Loucy (cell line): ENCODE data around the gene ITGA2.

ENCODE experiments used
- H2AFZ ChIP-seq: fragments of 200-600 bp; sonication (generic); 2 replicates; pipeline ENCODE4 v1.6.0; 2016; ENCODE audit warnings: antibody characterized with exemption, mild to moderate bottlenecking, low read length, moderate library complexity
- H3F3A ChIP-seq: fragments of 200-600 bp; 2 replicates; pipeline ENCODE4 v1.6.0; 2016; ENCODE audit warnings: antibody characterized with exemption, low read depth, mild to moderate bottlenecking
- H3K27me3 ChIP-seq: fragments of 200-600 bp; sonication (generic); 2 replicates; pipeline ENCODE4 v1.6.1; 2014; ENCODE audit warnings: low read length, mild to moderate bottlenecking; ENCODE audit not compliant: insufficient read depth, poor library complexity, severe bottlenecking
- H3K36me3 ChIP-seq: fragments of 200-600 bp; sonication (generic); 2 replicates; pipeline ENCODE4 v1.6.1; 2016; ENCODE audit warnings: low read length; ENCODE audit not compliant: insufficient read depth
- H3K4me1 ChIP-seq: fragments of 200-600 bp; sonication (generic); 2 replicates; pipeline ENCODE4 v1.5.1; 2014; ENCODE audit warnings: low read length, mild to moderate bottlenecking; ENCODE audit not compliant: insufficient read depth, poor library complexity, severe bottlenecking
- H3K4me2 ChIP-seq: fragments of 200-600 bp; sonication (generic); 2 replicates; pipeline ENCODE4 v1.6.0; 2014; ENCODE audit warnings: antibody characterized with exemption, low read length, low read depth, mild to moderate bottlenecking; ENCODE audit not compliant: poor library complexity, severe bottlenecking
- H3K4me3 ChIP-seq: fragments of 200-600 bp; sonication (generic); 2 replicates; pipeline ENCODE4 v1.5.1; 2014; ENCODE audit warnings: low read length, mild to moderate bottlenecking, mixed read lengths; ENCODE audit not compliant: poor library complexity, severe bottlenecking
- H3K79me2 ChIP-seq: fragments of 200-600 bp; sonication (generic); 2 replicates; pipeline ENCODE4 v1.6.1; 2014; ENCODE audit warnings: low read length; ENCODE audit not compliant: insufficient read depth
- H3K9ac ChIP-seq: fragments of 200-600 bp; sonication (generic); 2 replicates; pipeline ENCODE4 v1.6.0; 2014; ENCODE audit warnings: mild to moderate bottlenecking, low read depth, low read length, moderate library complexity; ENCODE audit not compliant: poor library complexity, severe bottlenecking
- H3K9me2 ChIP-seq: fragments of 200-600 bp; sonication (generic); replicated peaks from 2 replicates; pipeline ENCODE4 v1.6.1; 2016; ENCODE audit warnings: low read depth, low read length, mixed read lengths
- H3K9me3 ChIP-seq: fragments of 200-600 bp; sonication (generic); 2 replicates; pipeline ENCODE4 v1.6.1; 2014; ENCODE audit warnings: mild to moderate bottlenecking, antibody characterized with exemption, low read length, low read depth; ENCODE audit not compliant: insufficient read depth
- H4K20me1 ChIP-seq: fragments of 200-600 bp; sonication (generic); 2 replicates; pipeline ENCODE4 v1.6.0; 2014; ENCODE audit warnings: antibody characterized with exemption, low read length, mild to moderate bottlenecking; ENCODE audit not compliant: insufficient read depth, poor library complexity, severe bottlenecking
- EZH2phosphoT487 ChIP-seq: fragments of 200-600 bp; IDR thresholded peaks from 2 replicates; pipeline ENCODE4 v1.6.1; 2018; ENCODE audit warnings: antibody characterized with exemption, mild to moderate bottlenecking, moderate library complexity, borderline replicate concordance
- TF ChIP-seq, protein P1 (sequence below): fragments of 200-600 bp; sonication (generic); conservative IDR thresholded peaks from 2 replicates; pipeline ENCODE4 v1.5.1; 2014; ENCODE audit warnings: mild to moderate bottlenecking, antibody characterized with exemption, low read length

The ITGA2 gene

DNA sequence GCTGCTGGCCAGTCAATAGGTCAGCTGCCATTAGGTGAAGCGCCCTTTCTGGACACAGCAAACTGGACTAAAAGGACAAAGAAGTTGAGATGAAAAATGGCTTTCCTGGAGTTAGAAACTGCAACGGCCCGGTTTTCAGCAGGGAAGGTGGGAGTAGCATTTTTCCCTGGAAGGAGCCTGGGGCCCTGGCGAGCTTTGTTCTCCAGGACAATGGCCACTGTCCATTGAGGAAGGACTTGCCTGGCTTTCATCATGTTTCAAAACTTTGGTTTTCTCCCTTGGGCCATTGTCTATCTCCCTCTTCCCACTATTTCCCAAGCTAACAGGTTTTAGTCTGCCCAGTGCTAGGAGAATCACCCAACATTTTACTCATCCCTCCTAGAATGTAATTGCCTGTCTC lies 64.2 kb downstream of the ITGA2 start:
- Histone ChIP-seq H3K9me3 (no peaks in the 10 kb centered on the region), H3K9ac (no peak overlapping the region), H3K79me2 (no peaks in the 10 kb centered on the region), H3K27me3 (no peaks in the 10 kb centered on the region), H4K20me1 (no peaks in the 10 kb centered on the region), H2AFZ (no peak overlapping the region), H3K9me2 (no peaks in the 10 kb centered on the region), H3K36me3 (peaks cover 6% of the 10 kb centered on the region; the same call in 1 of the 2 replicates), H3K4me2 (no peak overlapping the region), H3K4me3 (no peak overlapping the region), H3K4me1 (peaks cover 9% of the 10 kb centered on the region), H3F3A (no peaks in the 10 kb centered on the region)
- TF ChIP-seq EZH2phosphoT487 = no peak
- TF ChIP-seq, protein P1, sequence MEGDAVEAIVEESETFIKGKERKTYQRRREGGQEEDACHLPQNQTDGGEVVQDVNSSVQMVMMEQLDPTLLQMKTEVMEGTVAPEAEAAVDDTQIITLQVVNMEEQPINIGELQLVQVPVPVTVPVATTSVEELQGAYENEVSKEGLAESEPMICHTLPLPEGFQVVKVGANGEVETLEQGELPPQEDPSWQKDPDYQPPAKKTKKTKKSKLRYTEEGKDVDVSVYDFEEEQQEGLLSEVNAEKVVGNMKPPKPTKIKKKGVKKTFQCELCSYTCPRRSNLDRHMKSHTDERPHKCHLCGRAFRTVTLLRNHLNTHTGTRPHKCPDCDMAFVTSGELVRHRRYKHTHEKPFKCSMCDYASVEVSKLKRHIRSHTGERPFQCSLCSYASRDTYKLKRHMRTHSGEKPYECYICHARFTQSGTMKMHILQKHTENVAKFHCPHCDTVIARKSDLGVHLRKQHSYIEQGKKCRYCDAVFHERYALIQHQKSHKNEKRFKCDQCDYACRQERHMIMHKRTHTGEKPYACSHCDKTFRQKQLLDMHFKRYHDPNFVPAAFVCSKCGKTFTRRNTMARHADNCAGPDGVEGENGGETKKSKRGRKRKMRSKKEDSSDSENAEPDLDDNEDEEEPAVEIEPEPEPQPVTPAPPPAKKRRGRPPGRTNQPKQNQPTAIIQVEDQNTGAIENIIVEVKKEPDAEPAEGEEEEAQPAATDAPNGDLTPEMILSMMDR = no peak

DNA sequence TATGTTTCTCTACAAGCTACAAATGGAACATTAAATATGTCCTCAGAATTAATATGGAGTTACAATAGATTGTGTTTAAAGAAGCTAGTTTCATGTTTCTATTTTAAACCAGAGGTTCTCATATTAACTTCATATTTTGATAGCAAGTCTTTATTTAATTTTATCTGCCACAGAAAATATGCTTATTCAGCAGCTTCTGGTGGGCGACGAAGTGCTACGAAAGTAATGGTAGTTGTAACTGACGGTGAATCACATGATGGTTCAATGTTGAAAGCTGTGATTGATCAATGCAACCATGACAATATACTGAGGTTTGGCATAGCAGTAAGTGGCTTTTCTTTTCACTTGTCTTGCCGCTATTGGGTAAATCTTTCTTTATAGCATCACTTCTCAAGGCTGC lies 66.2 kb downstream of the ITGA2 start:
- H3K27me3 ChIP-seq = no peaks in the 10 kb centered on the region
- no peaks in the 10 kb centered on the region for H3K9me2 ChIP-seq
- no peaks in the 10 kb centered on the region for H3K79me2 ChIP-seq
- H4K20me1 ChIP-seq = no peaks in the 10 kb centered on the region
- no peak overlapping the region for H2AFZ ChIP-seq
- no peaks in the 10 kb centered on the region for H3F3A ChIP-seq
- H3K4me2 ChIP-seq = no peak overlapping the region
- TF ChIP-seq EZH2phosphoT487 = no peak
- TF ChIP-seq, protein P1 = no peak
- peaks cover 8% of the 10 kb centered on the region; the same call in 1 of the 2 replicates for H3K36me3 ChIP-seq
- H3K9me3 ChIP-seq = no peaks in the 10 kb centered on the region
- H3K4me3 ChIP-seq = no peak overlapping the region
- H3K9ac ChIP-seq = no peak overlapping the region
- peaks cover 9% of the 10 kb centered on the region for H3K4me1 ChIP-seq

DNA sequence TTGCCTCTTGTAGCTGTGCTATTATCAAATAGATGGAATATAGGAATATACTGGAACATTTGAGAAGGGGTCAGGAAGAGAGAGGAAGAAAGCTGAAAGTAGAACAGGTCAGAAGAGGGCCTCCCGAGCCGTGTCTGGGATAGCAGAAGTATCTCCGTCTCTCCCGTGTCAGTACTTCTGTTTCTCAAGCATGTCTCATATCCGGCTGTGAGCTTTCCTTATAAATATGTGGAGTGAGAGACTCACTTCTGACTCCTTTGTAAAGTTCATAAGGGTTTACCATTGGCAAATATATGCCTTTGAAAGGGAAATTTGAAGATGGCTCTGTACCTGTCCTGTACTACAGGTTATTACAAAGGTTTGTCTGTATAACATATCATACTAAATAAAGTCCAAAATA lies 70.1 kb downstream of the ITGA2 start:
- H3K79me2 ChIP-seq = no peaks in the 10 kb centered on the region
- peaks cover 4% of the 10 kb centered on the region; the same call in 1 of the 2 replicates for H3K36me3 ChIP-seq
- TF ChIP-seq EZH2phosphoT487 = no peak
- TF ChIP-seq, protein P1 = no peak
- H3K4me1 ChIP-seq = peaks cover 6% of the 10 kb centered on the region
- no peaks in the 10 kb centered on the region for H4K20me1 ChIP-seq
- H3K9me2 ChIP-seq = no peaks in the 10 kb centered on the region
- no peaks in the 10 kb centered on the region for H3K9me3 ChIP-seq
- H3K4me3 ChIP-seq = no peak overlapping the region
- H3K9ac ChIP-seq = no peak overlapping the region
- no peak overlapping the region for H3K4me2 ChIP-seq
- no peaks in the 10 kb centered on the region for H3F3A ChIP-seq
- H3K27me3 ChIP-seq = no peaks in the 10 kb centered on the region
- H2AFZ ChIP-seq = no peak overlapping the region
